ENCODE measurements around the gene MCC.

The MCC gene

GRCh38 chr5:113071401-113071800, 416.9 kb downstream of the MCC start (continued):
- no peak for TF ChIP-seq INSM2 (tag by site-specific recombination; IDR thresholded peaks at IDR 0.05)
- TF ChIP-seq ZNF660 (tag by site-specific recombination; IDR thresholded peaks at IDR 0.05) = no peak
- no peak for TF ChIP-seq PRDM6 (tag by site-specific recombination; IDR thresholded peaks at IDR 0.05)
- no peak for TF ChIP-seq ZNF558 (tag by site-specific recombination; IDR thresholded peaks at IDR 0.05)

- Histone ChIP-seq H3K4me3 (ENCODE audit: low read depth, low read length) (no peak overlapping the region), H3K9me3 (ENCODE audit: control insufficient read depth, insufficient read depth, low read depth, low read length) (no peaks in the 10 kb centered on the region), H3K4me1 (ENCODE audit: control insufficient read depth, insufficient read depth, low read length) (no peaks in the 10 kb centered on the region), H3K36me3 (ENCODE audit: control insufficient read depth in 2 of 2, insufficient read depth in 1 of 2, low read length in 2 of 2) (peaks cover 0 to 55% of the 10 kb centered on the region in 2 experiments; a peak in 1 of 3 replicates), H3K27ac (ENCODE audit: extremely low read depth, low read depth, low read length) (no peak overlapping the region)
- CTCF ChIA-PET = interaction anchor here (0.9 kb wide), 1 partner anchor 440 kb away, joined by 3 read pairs; no protein-coding TSS in a partner anchor
- TF ChIP-seq OVOL3 (tag by site-specific recombination; IDR thresholded peaks at IDR 0.05) (no peak), ZNF664 (tag by site-specific recombination; IDR thresholded peaks at IDR 0.05) (no peak), ZNF280D (tag by site-specific recombination; IDR thresholded peaks at IDR 0.05) (no peak), ZNF26 (tag by site-specific recombination; IDR thresholded peaks at IDR 0.05) (no peak), PATZ1 (tag by site-specific recombination; IDR thresholded peaks at IDR 0.05) (no peak), ZNF24 (tag by site-specific recombination; IDR thresholded peaks at IDR 0.05) (no peak), MYNN (tag by site-specific recombination; IDR thresholded peaks at IDR 0.05; ENCODE audit: borderline replicate concordance) (no peak), INSM2 (tag by site-specific recombination; IDR thresholded peaks at IDR 0.05) (no peak), PRDM1 (tag by site-specific recombination; IDR thresholded peaks at IDR 0.05) (no peak), ZNF596 (tag by site-specific recombination; IDR thresholded peaks at IDR 0.05) (no peak), ZNF174 (tag by site-specific recombination; IDR thresholded peaks at IDR 0.05) (no peak), GLI4 (tag by site-specific recombination; IDR thresholded peaks at IDR 0.05) (no peak), ZNF707 (tag by site-specific recombination; IDR thresholded peaks at IDR 0.05) (no peak)
- POLR2A ChIA-PET = no interaction called here
Measured at GRCh38 chr5:113070901-113071300, 417.4 kb downstream of the MCC start.
